Activated CD8-positive, alpha-beta T cell treated with anti-CD3 and anti-CD28 coated beads, Interleukin-2, amount 10 ng/mL, durations not matched to agents 7 days and 5 days (primary cell): Measurements from ENCODE around the gene PAIP2B. TPM values are rescaled to one million over a fixed set of nuclear protein-coding genes. Genes with fewer than 3 reads are reported as not detected.

Source experiments
- ATAC-seq: fragments of 150-1000 bp; cut with Tn5 transposase; one replicate; pipeline ENCODE4 v1.10.0; 2021; ENCODE audit warnings: moderate library complexity
- CTCF ChIA-PET: fragments of 350-600 bp; sonication (Branson Sonifier 250); formaldehyde crosslinking; loops from one replicate; lab custom pipeline; 2021; ENCODE audit warnings: antibody characterized with exemption; lab: Charles Lee
- POLR2A ChIA-PET: fragments of 350-600 bp; sonication (Branson Sonifier 250); formaldehyde crosslinking; loops from one replicate; lab custom pipeline; 2021; ENCODE audit warnings: antibody characterized with exemption; lab: Charles Lee
- DNase-seq: peaks from one replicate; pipeline ENCODE4 v3.0.0-alpha.2; 2020
- H3K27ac Mint-ChIP-seq: one replicate; pipeline ENCODE4 v1.8.0; 2021; ENCODE audit warnings: mild to moderate bottlenecking, mixed read lengths
- H3K27me3 Mint-ChIP-seq: one replicate; pipeline ENCODE4 v1.8.0; 2021; ENCODE audit warnings: low read depth, mixed read lengths
- H3K36me3 Mint-ChIP-seq: one replicate; pipeline ENCODE4 v1.8.0; 2021; ENCODE audit warnings: low read depth, mixed read lengths
- H3K4me1 Mint-ChIP-seq: one replicate; pipeline ENCODE4 v1.8.0; 2021; ENCODE audit warnings: low read depth, mixed read lengths
- H3K4me3 Mint-ChIP-seq: one replicate; pipeline ENCODE4 v1.8.0; 2021; ENCODE audit warnings: mild to moderate bottlenecking, mixed read lengths
- H3K9me3 Mint-ChIP-seq: one replicate; pipeline ENCODE4 v1.8.0; 2022; ENCODE audit warnings: mixed read lengths; ENCODE audit not compliant: insufficient read depth
- total RNA-seq, 2 experiments: library from RNA; stranded (reverse); gene quantifications; one replicate each; pipeline ENCODE4 v1.2.3, GENCODE V29; 2021

PAIP2B gene
- total RNA-seq, 2 experiments from 2014 or later = 1.3 to 1.5 TPM

DNA sequence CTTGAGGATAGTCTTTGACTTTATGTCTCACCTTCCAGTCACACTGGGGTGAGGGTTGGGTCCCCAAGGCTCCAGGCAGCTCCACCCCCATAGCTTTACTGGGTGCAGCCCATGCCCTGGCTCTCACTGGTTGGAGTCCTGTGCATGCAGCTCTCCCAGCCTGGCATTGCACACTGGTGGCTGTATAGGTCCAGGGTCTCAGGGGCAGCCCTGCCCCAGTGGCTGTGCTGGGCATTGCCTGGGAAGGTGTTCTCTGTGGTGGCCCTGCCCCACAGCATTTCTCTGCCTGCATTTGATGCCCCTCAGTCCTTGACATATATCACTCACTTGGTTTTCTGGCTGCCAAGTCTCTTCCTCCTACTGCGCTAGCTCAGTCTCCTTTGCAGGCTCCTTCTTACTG is 75.3 kb downstream of the PAIP2B start:
- ChIA-PET CTCF (interaction anchor here (1.1 kb wide), 1 partner anchor 128 kb away, joined by 3 read pairs; no protein-coding TSS in a partner anchor), POLR2A (no interaction called here)
- H3K4me1 Mint-ChIP-seq = no peaks in the 10 kb centered on the region
- no peak overlapping the region for H3K4me3 Mint-ChIP-seq
- H3K27ac Mint-ChIP-seq = no peak overlapping the region
- H3K27me3 Mint-ChIP-seq = no peaks in the 10 kb centered on the region
- H3K36me3 Mint-ChIP-seq = peaks cover 28% of the 10 kb centered on the region
- ATAC-seq (no peak), DNase-seq (no peak)
- no peaks in the 10 kb centered on the region for H3K9me3 Mint-ChIP-seq

DNA sequence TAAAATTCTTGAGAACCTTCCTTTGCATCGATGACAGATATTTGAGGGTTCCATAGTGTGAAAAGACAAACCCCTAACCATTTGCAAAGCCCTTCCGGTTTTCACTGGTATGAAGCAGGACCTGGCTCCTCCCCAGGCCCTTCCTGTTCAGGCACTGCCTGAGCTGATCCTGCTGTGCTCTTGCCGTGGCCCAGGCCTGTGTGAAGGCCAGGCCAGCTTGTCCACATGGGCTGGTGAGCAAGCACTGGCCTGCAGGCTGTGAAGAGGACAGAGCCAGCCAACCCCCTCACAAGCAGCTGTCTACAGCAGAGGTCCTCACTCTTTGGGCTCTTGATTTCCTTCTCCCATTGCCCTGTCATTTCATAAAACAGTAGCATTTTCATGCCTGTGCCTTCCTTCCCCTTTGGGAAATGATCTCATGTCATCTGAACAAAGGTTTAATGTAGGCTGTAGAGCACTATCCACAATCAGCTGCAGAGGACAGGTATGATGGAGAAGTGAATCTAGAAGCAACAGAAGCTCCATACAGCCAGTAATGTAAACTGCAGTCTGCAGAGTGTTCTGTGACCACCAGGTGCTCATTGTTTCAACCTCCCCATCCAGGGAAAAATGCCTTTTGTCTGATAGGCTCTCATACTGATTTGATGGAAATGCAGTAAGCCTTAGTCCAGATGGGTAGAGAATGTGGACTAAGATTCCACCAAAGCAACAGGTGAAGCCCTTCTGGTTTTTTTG is 76.7 kb downstream of the PAIP2B start:
- POLR2A ChIA-PET = no interaction called here

DNA sequence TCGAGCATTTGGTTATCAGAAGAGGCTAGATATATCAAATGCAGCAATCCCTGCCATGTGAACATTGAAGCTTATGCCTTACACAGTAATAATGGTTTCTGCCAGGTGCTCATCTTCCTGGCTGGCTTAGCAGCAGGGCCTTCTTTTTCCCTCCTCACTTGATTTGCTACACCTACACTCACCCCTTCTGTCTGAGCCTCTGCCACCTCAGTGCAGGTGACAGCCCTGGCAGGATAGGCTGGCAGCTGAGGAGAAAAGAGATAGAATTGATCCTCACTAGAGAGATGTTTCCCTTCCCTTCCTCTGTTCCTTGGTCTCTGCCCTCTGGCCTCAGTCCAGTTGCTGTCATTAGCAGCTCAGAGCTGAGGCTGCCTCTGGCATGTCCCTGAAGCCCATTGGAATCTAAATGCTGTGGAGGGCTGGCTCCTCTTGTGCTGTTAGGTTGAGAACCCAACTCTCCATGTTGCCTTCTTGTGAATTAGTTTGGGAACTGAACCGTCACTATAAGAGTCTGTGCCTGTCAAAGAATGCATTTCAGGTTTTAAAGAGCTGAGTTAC is 78.3 kb downstream of the PAIP2B start:
- DNase-seq = no peak
- H3K4me1 Mint-ChIP-seq = no peaks in the 10 kb centered on the region
- H3K9me3 Mint-ChIP-seq = no peaks in the 10 kb centered on the region
- no peak overlapping the region for H3K27ac Mint-ChIP-seq
- peaks cover 55% of the 10 kb centered on the region for H3K36me3 Mint-ChIP-seq
- ChIA-PET POLR2A (no interaction called here), CTCF (interaction anchor here (1.0 to 1.5 kb wide), 5 partner anchors 18 to 183 kb away, joined by 3 to 4 read pairs (median 3); partner anchors contain the start of genes MPHOSPH10 and ZNF638)
- no peaks in the 10 kb centered on the region for H3K27me3 Mint-ChIP-seq
- H3K4me3 Mint-ChIP-seq = no peak overlapping the region
- no peak for ATAC-seq

More for the DNA sequence above, 76.7 kb downstream of the PAIP2B start:
- no peak overlapping the region for H3K4me3 Mint-ChIP-seq
- no peak for DNase-seq
- H3K27me3 Mint-ChIP-seq = no peaks in the 10 kb centered on the region
- H3K27ac Mint-ChIP-seq = no peak overlapping the region
- H3K4me1 Mint-ChIP-seq = no peaks in the 10 kb centered on the region
- peaks cover 40% of the 10 kb centered on the region for H3K36me3 Mint-ChIP-seq
- no peak for ATAC-seq
- CTCF ChIA-PET = interaction anchor here (1.1 to 1.5 kb wide), 5 partner anchors 19 to 181 kb away, joined by 3 to 4 read pairs (median 3); partner anchors contain the start of genes MPHOSPH10, PAIP2B and ZNF638
- no peaks in the 10 kb centered on the region for H3K9me3 Mint-ChIP-seq

DNA sequence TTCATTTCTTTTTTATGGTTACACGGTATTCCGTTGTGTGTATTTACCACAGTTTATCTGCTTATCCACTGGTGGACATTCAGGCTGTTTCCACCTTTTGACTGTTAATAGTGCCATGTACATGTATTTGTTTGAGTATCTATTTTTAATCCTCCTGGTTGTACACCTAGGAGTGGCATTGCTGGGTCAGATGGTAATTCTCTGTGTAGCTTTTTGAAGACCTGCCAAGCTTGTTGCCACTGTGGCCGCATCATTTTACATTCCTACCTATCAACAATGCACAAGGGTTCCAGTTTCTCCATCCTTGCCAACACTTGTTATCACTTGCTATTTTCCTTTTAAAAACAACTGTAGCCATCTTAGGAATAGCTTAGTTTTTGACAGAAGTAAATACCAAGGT is 83.1 kb downstream of the PAIP2B start:
- Mint-ChIP-seq H3K4me1 (no peaks in the 10 kb centered on the region), H3K27ac (no peak overlapping the region), H3K9me3 (no peaks in the 10 kb centered on the region), H3K36me3 (peaks cover 74% of the 10 kb centered on the region), H3K4me3 (no peak overlapping the region), H3K27me3 (no peaks in the 10 kb centered on the region)
- CTCF ChIA-PET = interaction anchor here (1.5 kb wide), 1 partner anchor 12 kb away, joined by 3 read pairs; no protein-coding TSS in a partner anchor
- no peak for ATAC-seq
- POLR2A ChIA-PET = no interaction called here
- DNase-seq = no peak

DNA sequence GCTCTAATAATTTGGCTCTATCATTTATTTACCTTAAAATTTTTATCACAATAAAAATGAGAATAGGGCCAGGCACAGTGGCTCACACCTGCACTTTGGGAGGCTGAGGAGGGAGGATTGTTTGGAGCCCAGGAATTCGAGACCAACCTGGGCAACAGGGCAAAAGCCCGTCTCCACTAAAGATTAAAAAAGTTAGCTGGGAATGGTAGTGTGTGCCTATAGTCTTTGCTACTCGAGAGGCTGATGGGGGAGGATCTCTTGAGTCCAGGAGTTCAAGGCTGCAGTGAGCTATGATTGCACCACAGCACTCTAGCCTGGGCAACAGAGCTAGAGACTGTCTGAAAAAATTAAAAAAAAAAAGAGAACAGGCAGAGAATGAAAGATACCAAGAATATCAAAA is 90.7 kb downstream of the PAIP2B start:
- no peaks in the 10 kb centered on the region for H3K9me3 Mint-ChIP-seq
- H3K27ac Mint-ChIP-seq = no peak overlapping the region
- H3K36me3 Mint-ChIP-seq = peaks cover 42% of the 10 kb centered on the region
- DNase-seq (no peak), ATAC-seq (no peak)
- no peaks in the 10 kb centered on the region for H3K27me3 Mint-ChIP-seq
- CTCF ChIA-PET = no interaction called here
- H3K4me1 Mint-ChIP-seq = no peaks in the 10 kb centered on the region
- H3K4me3 Mint-ChIP-seq = no peak overlapping the region
- POLR2A ChIA-PET = no interaction called here

DNA sequence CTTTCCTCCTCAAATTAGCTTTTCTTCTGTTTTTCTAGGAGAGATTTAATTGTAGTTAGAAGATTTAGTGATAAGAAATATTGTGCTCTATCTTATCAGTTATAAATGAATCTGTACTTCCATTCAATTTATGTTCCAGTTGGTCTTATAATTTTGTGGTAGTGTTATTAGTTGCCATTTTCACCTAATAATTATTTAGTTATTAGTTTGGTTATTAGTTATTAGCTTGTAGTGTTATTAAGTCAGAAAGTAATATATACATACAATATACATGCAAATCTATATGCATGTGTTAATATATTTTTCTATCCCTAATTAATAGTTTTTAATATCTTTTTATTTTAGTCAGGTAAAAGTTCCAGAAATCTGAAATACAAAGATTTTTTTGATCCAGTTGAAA is 93.3 kb downstream of the PAIP2B start:
- H3K4me1 Mint-ChIP-seq = peaks cover 2% of the 10 kb centered on the region
- no peak overlapping the region for H3K27ac Mint-ChIP-seq
- no peak for ATAC-seq
- peaks cover 24% of the 10 kb centered on the region for H3K36me3 Mint-ChIP-seq
- H3K27me3 Mint-ChIP-seq = no peaks in the 10 kb centered on the region
- DNase-seq = no peak
- no peaks in the 10 kb centered on the region for H3K9me3 Mint-ChIP-seq
- CTCF ChIA-PET = interaction anchor here (0.6 to 1.3 kb wide), 2 partner anchors 62 to 226 kb away, joined by 3 to 5 read pairs; no protein-coding TSS in a partner anchor
- POLR2A ChIA-PET = no interaction called here
- no peak overlapping the region for H3K4me3 Mint-ChIP-seq

Other genes with a start within 250 kb of the PAIP2B start
- not detected for gene ANKRD53, start 248.5 kb downstream of the PAIP2B start, total RNA-seq
- 10 to 100 TPM; 55.9 to 59.4 TPM for gene TEX261, start 232.2 kb downstream of the PAIP2B start, total RNA-seq
- 10 to 100 TPM; 68.3 to 75.3 TPM for gene NAGK, start 158.5 kb downstream of the PAIP2B start, total RNA-seq
- gene MCEE, start 96.9 kb downstream of the PAIP2B start, total RNA-seq = 10 to 100 TPM; 12.4 to 14.7 TPM
- gene MPHOSPH10, start 96.5 kb downstream of the PAIP2B start, total RNA-seq = 10 to 100 TPM; 39.9 to 40.1 TPM
- 10 to 100 TPM; 69.7 to 74.0 TPM for gene ZNF638, start 104.7 kb upstream of the PAIP2B start, total RNA-seq
- gene DYSF, start 226.5 kb upstream of the PAIP2B start, total RNA-seq = 1 to 10 TPM; 3.4 to 4.7 TPM